Esophagus muscularis mucosa (tissue), 4 donors: ENCODE measurements around the gene IL17RD.

ENCODE experiments used
- CTCF ChIP-seq, 3 experiments: fragments of 200-600 bp in 2 of 3; fragments of 450-650 bp in 1 of 3; sonication (generic) in 2 of 3; IDR thresholded peaks; one replicate each; pipeline ENCODE4 v1.5.1; 2017 to 2019; ENCODE audit warnings: antibody characterized with exemption in 3 of 3, mild to moderate bottlenecking in 2 of 3, moderate library complexity in 1 of 3
- EP300 ChIP-seq: sonication (generic); formaldehyde crosslinking; IDR thresholded peaks from one replicate; pipeline ENCODE4 v1.6.1; 2017; ENCODE audit warnings: antibody characterized with exemption
- POLR2AphosphoS5 ChIP-seq, 2 donors: sonication (generic); formaldehyde crosslinking; IDR thresholded peaks; one replicate each; pipeline ENCODE4 v1.6.1; 2017; ENCODE audit warnings: antibody characterized with exemption in 2 of 2

- TF ChIP-seq CTCF (IDR thresholded peaks at IDR 0.05) (no peak), EP300 (no peak), POLR2AphosphoS5 (IDR thresholded peaks at IDR 0.05) (no peak)
Measured at GRCh38 chr3:57120040-57120439, 45.1 kb downstream of the IL17RD start.
